Astrocyte (in vitro differentiated cells and primary cell): ENCODE data around the gene ZBTB2. TPM values are rescaled to one million over a fixed set of nuclear protein-coding genes. Genes with fewer than 3 reads are reported as not detected.

Experiments used
- DNase-seq: peaks from one replicate; pipeline ENCODE4 v3.0.0-alpha.2; 2010; ENCODE audit warnings: low read depth
- FAIRE-seq: peaks from 2 replicates; lab custom pipeline; 2011; peaks lifted over from hg19 to GRCh38; lab: Jason Lieb, UNC
- H2AFZ ChIP-seq: 2 replicates; pipeline ENCODE4 v1.6.0; 2012; ENCODE audit warnings: low read depth, low read length, inconsistent platforms
- H3K27ac ChIP-seq: 2 replicates; pipeline ENCODE4 v1.5.1; 2011; ENCODE audit warnings: low read depth, low read length, inconsistent platforms
- H3K27me3 ChIP-seq: 2 replicates; pipeline ENCODE4 v1.6.0; 2011; ENCODE audit warnings: low read length, inconsistent platforms; ENCODE audit not compliant: insufficient read depth
- H3K36me3 ChIP-seq: 2 replicates; pipeline ENCODE4 v1.5.1; 2011; ENCODE audit warnings: low read length, inconsistent platforms; ENCODE audit not compliant: insufficient read depth
- H3K4me1 ChIP-seq: 2 replicates; pipeline ENCODE4 v1.5.1; 2011; ENCODE audit warnings: low read length, inconsistent platforms; ENCODE audit not compliant: insufficient read depth
- H3K4me2 ChIP-seq: 2 replicates; pipeline ENCODE4 v1.6.0; 2012; ENCODE audit warnings: low read length, inconsistent platforms
- H3K4me3 ChIP-seq: 2 replicates; pipeline ENCODE4 v1.5.1; 2011; ENCODE audit warnings: low read depth, mild to moderate bottlenecking, low read length, inconsistent platforms; ENCODE audit not compliant: insufficient read depth
- H3K79me2 ChIP-seq: 2 replicates; pipeline ENCODE4 v1.6.0; 2012; ENCODE audit warnings: mild to moderate bottlenecking, low read length, inconsistent platforms; ENCODE audit not compliant: insufficient read depth
- H3K9ac ChIP-seq: 2 replicates; pipeline ENCODE4 v1.6.0; 2012; ENCODE audit warnings: mild to moderate bottlenecking, low read length, inconsistent platforms
- H3K9me3 ChIP-seq: 2 replicates; pipeline ENCODE4 v1.5.1; 2012; ENCODE audit warnings: low read depth, mild to moderate bottlenecking, low read length, inconsistent platforms; ENCODE audit not compliant: insufficient read depth
- H4K20me1 ChIP-seq: 2 replicates; pipeline ENCODE4 v1.6.0; 2012; ENCODE audit warnings: low read length, inconsistent platforms; ENCODE audit not compliant: insufficient read depth
- H3K27ac Mint-ChIP-seq: one replicate; pipeline ENCODE4 v1.8.0; 2021; ENCODE audit warnings: mild to moderate bottlenecking, mixed read lengths; ENCODE audit not compliant: unreplicated experiment
- H3K27me3 Mint-ChIP-seq: one replicate; pipeline ENCODE4 v1.8.0; 2021; ENCODE audit warnings: low read depth, mixed read lengths; ENCODE audit not compliant: unreplicated experiment
- H3K36me3 Mint-ChIP-seq: one replicate; pipeline ENCODE4 v1.8.0; 2021; ENCODE audit warnings: low read depth, mixed read lengths; ENCODE audit not compliant: unreplicated experiment
- H3K4me1 Mint-ChIP-seq: one replicate; pipeline ENCODE4 v1.8.0; 2021; ENCODE audit warnings: low read depth, mixed read lengths; ENCODE audit not compliant: unreplicated experiment
- H3K4me3 Mint-ChIP-seq: one replicate; pipeline ENCODE4 v1.8.0; 2021; ENCODE audit warnings: mild to moderate bottlenecking, moderate library complexity, mixed read lengths; ENCODE audit not compliant: unreplicated experiment
- H3K9me3 Mint-ChIP-seq: one replicate; pipeline ENCODE4 v1.8.0; 2021; ENCODE audit warnings: mild to moderate bottlenecking, mixed read lengths; ENCODE audit not compliant: unreplicated experiment
- CTCF ChIP-seq: IDR thresholded peaks from 2 replicates; pipeline ENCODE4 v1.5.1; 2011; ENCODE audit warnings: low read depth, mild to moderate bottlenecking, inconsistent platforms, low read length, moderate library complexity; ENCODE audit not compliant: insufficient read depth
- EZH2 ChIP-seq: IDR thresholded peaks from 2 replicates; pipeline ENCODE4 v1.6.1; 2012; ENCODE audit warnings: mild to moderate bottlenecking, low read length, inconsistent platforms; ENCODE audit not compliant: insufficient read depth
- total RNA-seq: library from RNA; stranded (reverse); gene quantifications from 2 replicates; pipeline ENCODE4 v1.2.1, GENCODE V29; 2021

The ZBTB2 gene
- total RNA-seq, 1 donor from 2014 or later: 20.8 TPM

- peak overlapping the region; percentile 58 for H3K27ac Mint-ChIP-seq
Measured at GRCh38 chr6:151374036-151374683, 17.2 kb downstream of the ZBTB2 start.

GRCh38 chr6:151372164-151372563 lies 19.2 kb downstream of the ZBTB2 start:
- no peak for FAIRE-seq
- Histone ChIP-seq H3K27me3 (no peaks in the 10 kb centered on the region), H3K4me3 (no peak overlapping the region), H3K4me2 (no peak overlapping the region), H4K20me1 (no peaks in the 10 kb centered on the region), H3K79me2 (peaks cover 42% of the 10 kb centered on the region), H3K36me3 (no peaks in the 10 kb centered on the region), H3K4me1 (peaks cover 13% of the 10 kb centered on the region), H3K27ac (no peak overlapping the region), H3K9me3 (no peaks in the 10 kb centered on the region), H2AFZ (no peak overlapping the region), H3K9ac (no peak overlapping the region)
- Mint-ChIP-seq H3K4me1 (peaks cover 31% of the 10 kb centered on the region), H3K4me3 (no peak overlapping the region), H3K36me3 (peaks cover 11% of the 10 kb centered on the region), H3K27ac (no peak overlapping the region), H3K27me3 (no peaks in the 10 kb centered on the region), H3K9me3 (no peaks in the 10 kb centered on the region)
- DNase-seq: no peak
- TF ChIP-seq EZH2 (no peak), CTCF (no peak)

More at GRCh38 chr6:151374036-151374683, 17.2 kb downstream of the ZBTB2 start:
- FAIRE-seq (no peak), DNase-seq (no peak)
- Mint-ChIP-seq H3K36me3 (peaks cover 7% of the 10 kb centered on the region), H3K9me3 (no peaks in the 10 kb centered on the region), H3K27me3 (no peaks in the 10 kb centered on the region), H3K4me1 (peaks cover 31% of the 10 kb centered on the region), H3K4me3 (peak overlapping the region; percentile 20)
- H3K36me3 ChIP-seq: no peaks in the 10 kb centered on the region
- no peak overlapping the region for H3K9ac ChIP-seq
- no peak overlapping the region for H3K4me3 ChIP-seq
- peaks cover 59% of the 10 kb centered on the region for H3K79me2 ChIP-seq
- peaks cover 8% of the 10 kb centered on the region for H4K20me1 ChIP-seq
- H2AFZ ChIP-seq: no peak overlapping the region
- H3K9me3 ChIP-seq: no peaks in the 10 kb centered on the region
- peaks cover 13% of the 10 kb centered on the region for H3K4me1 ChIP-seq
- no peak for TF ChIP-seq EZH2
- TF ChIP-seq CTCF: no peak
- peak overlapping the region; percentile 70 for H3K4me2 ChIP-seq
- no peaks in the 10 kb centered on the region for H3K27me3 ChIP-seq
- peak overlapping the region; percentile 56 for H3K27ac ChIP-seq

- Histone ChIP-seq H3K4me3 (no peak overlapping the region), H3K4me1 (peaks cover 13% of the 10 kb centered on the region), H3K27me3 (no peaks in the 10 kb centered on the region), H4K20me1 (no peaks in the 10 kb centered on the region), H3K4me2 (no peak overlapping the region), H3K27ac (no peak overlapping the region), H3K79me2 (peaks cover 27% of the 10 kb centered on the region), H3K9ac (no peak overlapping the region), H3K36me3 (peaks cover 11% of the 10 kb centered on the region), H2AFZ (no peak overlapping the region), H3K9me3 (no peaks in the 10 kb centered on the region)
- no peak overlapping the region for H3K4me3 Mint-ChIP-seq
- peak; percentile 42 for DNase-seq
- no peaks in the 10 kb centered on the region for H3K9me3 Mint-ChIP-seq
- no peak overlapping the region for H3K27ac Mint-ChIP-seq
- H3K4me1 Mint-ChIP-seq: peaks cover 21% of the 10 kb centered on the region
- no peak for FAIRE-seq
- peaks cover 18% of the 10 kb centered on the region for H3K36me3 Mint-ChIP-seq
- TF ChIP-seq EZH2 (no peak), CTCF (peak; percentile 26)
- H3K27me3 Mint-ChIP-seq: no peaks in the 10 kb centered on the region
Measured at GRCh38 chr6:151370509-151371078, 20.8 kb downstream of the ZBTB2 start.
